Activated CD4-positive, alpha-beta memory T cell treated with anti-CD3 and anti-CD28 coated beads, Interleukin-2, amount 10 ng/mL, durations not matched to agents 7 days and 5 days (primary cell): ENCODE measurements around the gene MAP6. TPM values are rescaled to one million over a fixed set of nuclear protein-coding genes. Genes with fewer than 3 reads are reported as not detected.

Source experiments
- CTCF ChIA-PET: fragments of 350-600 bp; sonication (Branson Sonifier 250); formaldehyde crosslinking; loops from one replicate; lab custom pipeline; 2021; ENCODE audit warnings: antibody characterized with exemption, inconsistent platforms; lab: Charles Lee
- POLR2A ChIA-PET: fragments of 350-600 bp; sonication (Branson Sonifier 250); formaldehyde crosslinking; loops from one replicate; lab custom pipeline; 2021; ENCODE audit warnings: antibody characterized with exemption; lab: Charles Lee
- DNase-seq: peaks from one replicate; pipeline ENCODE4 v3.0.0-alpha.2; 2020
- H3K27ac Mint-ChIP-seq: one replicate; pipeline ENCODE4 v1.8.0; 2021; ENCODE audit warnings: mild to moderate bottlenecking, mixed read lengths
- H3K27me3 Mint-ChIP-seq: one replicate; pipeline ENCODE4 v1.8.0; 2021; ENCODE audit warnings: mixed read lengths
- H3K36me3 Mint-ChIP-seq: one replicate; pipeline ENCODE4 v1.8.0; 2021; ENCODE audit warnings: low read depth, mixed read lengths
- H3K4me1 Mint-ChIP-seq: one replicate; pipeline ENCODE4 v1.8.0; 2021; ENCODE audit warnings: mixed read lengths
- H3K4me3 Mint-ChIP-seq: one replicate; pipeline ENCODE4 v1.8.0; 2021; ENCODE audit warnings: mild to moderate bottlenecking, mixed read lengths
- H3K9me3 Mint-ChIP-seq: one replicate; pipeline ENCODE4 v1.8.0; 2021; ENCODE audit warnings: mixed read lengths
- total RNA-seq, 2 experiments: library from RNA; stranded (reverse); gene quantifications; one replicate each; pipeline ENCODE4 v1.2.3, GENCODE V29; 2021

MAP6 gene
- total RNA-seq, 2 experiments from 2014 or later: 1.5 to 1.6 TPM

DNA sequence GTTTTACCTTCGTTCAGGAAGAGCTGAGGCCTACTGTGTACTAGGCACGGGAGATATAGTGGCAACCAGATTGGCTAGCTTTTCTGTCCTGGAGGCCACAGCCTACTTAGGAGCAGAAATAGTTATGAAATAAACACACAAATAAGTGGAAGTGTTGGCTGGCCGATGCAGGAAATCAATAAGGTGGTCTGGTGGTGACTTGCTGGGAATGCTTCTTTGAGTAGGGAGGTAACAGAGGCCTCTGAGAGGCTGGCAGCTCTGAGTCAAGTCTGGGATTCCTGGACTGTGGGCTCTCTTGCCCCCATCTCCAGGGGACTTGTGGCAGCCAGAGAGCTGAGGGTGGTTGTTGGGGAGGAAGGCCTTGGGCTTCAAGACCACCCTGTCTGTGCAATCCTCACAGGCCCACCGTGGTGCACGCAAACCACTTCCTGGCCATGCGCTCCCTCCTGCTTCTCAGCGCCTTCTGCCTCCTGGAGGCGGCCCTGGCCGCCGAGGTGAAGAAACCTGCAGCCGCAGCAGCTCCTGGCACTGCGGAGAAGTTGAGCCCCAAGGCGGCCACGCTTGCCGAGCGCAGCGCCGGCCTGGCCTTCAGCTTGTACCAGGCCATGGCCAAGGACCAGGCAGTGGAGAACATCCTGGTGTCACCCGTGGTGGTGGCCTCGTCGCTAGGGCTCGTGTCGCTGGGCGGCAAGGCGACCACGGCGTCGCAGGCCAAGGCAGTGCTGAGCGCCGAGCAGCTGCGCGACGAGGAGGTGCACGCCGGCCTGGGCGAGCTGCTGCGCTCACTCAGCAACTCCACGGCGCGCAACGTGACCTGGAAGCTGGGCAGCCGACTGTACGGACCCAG lies 102.7 kb downstream of the MAP6 start:
- Mint-ChIP-seq H3K27ac (no peak overlapping the region), H3K36me3 (peaks cover 9% of the 10 kb centered on the region)
- POLR2A ChIA-PET: no interaction called here

DNA sequence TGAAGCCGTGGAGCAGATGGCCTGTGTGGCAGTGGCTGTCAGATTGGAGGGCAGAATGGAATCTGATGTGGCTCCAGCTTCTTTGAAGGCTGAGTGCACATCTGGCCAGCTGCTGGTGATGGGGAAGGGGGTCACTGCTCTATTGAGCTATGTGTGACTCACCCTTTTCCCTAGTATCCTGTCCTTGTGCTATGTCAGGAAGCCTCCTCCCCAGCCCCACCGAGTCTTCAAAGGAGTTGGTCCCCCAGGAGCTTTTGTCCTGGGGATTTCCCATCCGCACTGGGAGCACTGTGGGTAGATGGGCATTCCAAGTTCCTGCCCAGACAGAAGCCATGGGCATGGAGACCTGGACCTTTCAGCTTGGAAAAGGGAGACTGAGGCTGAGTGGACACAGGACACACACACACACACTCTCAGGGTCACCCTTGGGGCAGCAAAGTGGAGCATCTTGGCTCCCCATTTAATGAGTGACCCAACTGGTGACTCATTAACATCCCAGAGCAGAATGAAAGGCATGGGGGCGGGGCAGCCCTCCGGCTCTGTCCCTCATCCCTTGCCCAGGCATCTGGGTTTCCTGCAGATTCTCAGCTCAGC lies 103.5 kb downstream of the MAP6 start:
- CTCF ChIA-PET: interaction anchor here (0.9 to 1.1 kb wide), 2 partner anchors 11 to 13 kb away, joined by 3 to 4 read pairs; no protein-coding TSS in a partner anchor
- no peak for DNase-seq
- H3K36me3 Mint-ChIP-seq: peaks cover 9% of the 10 kb centered on the region
- no peak overlapping the region for H3K27ac Mint-ChIP-seq
- no peaks in the 10 kb centered on the region for H3K27me3 Mint-ChIP-seq
- H3K4me1 Mint-ChIP-seq: peaks cover 33% of the 10 kb centered on the region
- no peak overlapping the region for H3K4me3 Mint-ChIP-seq
- no peaks in the 10 kb centered on the region for H3K9me3 Mint-ChIP-seq
- POLR2A ChIA-PET: no interaction called here

More for the DNA sequence above, 102.7 kb downstream of the MAP6 start:
- no peak overlapping the region for H3K4me3 Mint-ChIP-seq
- peaks cover 28% of the 10 kb centered on the region for H3K4me1 Mint-ChIP-seq
- DNase-seq: no peak
- CTCF ChIA-PET: interaction anchor here (0.9 to 1.7 kb wide), 3 partner anchors 11 to 12 kb away, joined by 3 to 5 read pairs (median 4); no protein-coding TSS in a partner anchor
- H3K9me3 Mint-ChIP-seq: no peaks in the 10 kb centered on the region
- no peaks in the 10 kb centered on the region for H3K27me3 Mint-ChIP-seq

- no peaks in the 10 kb centered on the region for H3K27me3 Mint-ChIP-seq
- peaks cover 33% of the 10 kb centered on the region for H3K4me1 Mint-ChIP-seq
- DNase-seq: no peak
- ChIA-PET CTCF (no interaction called here), POLR2A (no interaction called here)
- no peaks in the 10 kb centered on the region for H3K9me3 Mint-ChIP-seq
- peaks cover 8% of the 10 kb centered on the region for H3K36me3 Mint-ChIP-seq
- H3K27ac Mint-ChIP-seq: peak overlapping the region; percentile 93
- H3K4me3 Mint-ChIP-seq: peak overlapping the region; percentile 99
Observed at GRCh38 chr11:75563978-75564552, 104.8 kb downstream of the MAP6 start.

GRCh38 chr11:75563501-75563977 lies 105.3 kb downstream of the MAP6 start:
- ChIA-PET POLR2A (interaction anchor here (2.3 kb wide), 1 partner anchor 8 kb away, joined by 7 read pairs; no protein-coding TSS in a partner anchor), CTCF (no interaction called here)
- Mint-ChIP-seq H3K4me3 (peak overlapping the region; percentile 99), H3K36me3 (peaks cover 3% of the 10 kb centered on the region), H3K27me3 (no peaks in the 10 kb centered on the region), H3K4me1 (peaks cover 33% of the 10 kb centered on the region), H3K27ac (peak overlapping the region; percentile 93), H3K9me3 (no peaks in the 10 kb centered on the region)
- DNase-seq: no peak

DNA sequence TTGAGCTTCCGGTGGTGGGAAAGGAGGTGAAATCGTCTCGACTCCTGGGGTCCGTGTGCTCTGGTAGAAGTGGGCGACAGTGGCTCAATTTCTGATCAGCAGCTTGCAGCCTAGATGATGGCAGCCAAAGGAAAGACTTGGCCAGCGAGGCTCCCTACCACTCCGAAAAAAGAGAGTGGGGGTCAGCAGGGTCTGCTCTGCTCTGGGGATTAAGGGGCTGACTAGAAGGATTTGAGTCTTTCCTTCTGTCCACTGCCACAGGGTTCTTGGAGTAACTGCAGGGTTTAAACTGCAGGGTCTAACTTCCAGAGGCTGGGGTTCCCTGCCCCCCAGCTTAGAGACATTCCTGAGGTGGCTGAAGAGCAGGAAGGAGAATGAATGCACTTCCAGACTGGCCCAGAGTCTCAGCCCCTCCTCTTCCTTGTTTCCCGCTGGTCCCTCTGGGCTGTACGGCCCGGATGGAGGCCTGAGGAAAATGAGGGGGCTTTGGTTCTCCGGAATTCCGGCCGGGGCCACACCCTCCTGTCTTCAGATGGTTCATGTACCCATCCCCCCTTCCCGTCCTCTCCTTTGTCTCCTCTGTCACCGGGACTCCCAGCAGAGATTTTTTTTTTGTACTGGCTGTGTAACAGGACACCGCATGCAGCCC lies 105.9 kb downstream of the MAP6 start:
- ChIA-PET CTCF (interaction anchor here (0.6 to 1.6 kb wide), 2 partner anchors 21 to 174 kb away, joined by 3 to 4 read pairs; no protein-coding TSS in a partner anchor), POLR2A (interaction anchor here (1.3 to 2.7 kb wide), 6 partner anchors 8 to 288 kb away, joined by 3 to 20 read pairs (median 8); no protein-coding TSS in a partner anchor)
- Mint-ChIP-seq H3K4me3 (peak overlapping the region; percentile 99), H3K4me1 (peaks cover 33% of the 10 kb centered on the region), H3K36me3 (no peaks in the 10 kb centered on the region), H3K27ac (peak overlapping the region; percentile 93), H3K27me3 (no peaks in the 10 kb centered on the region), H3K9me3 (no peaks in the 10 kb centered on the region)
- no peak for DNase-seq

DNA sequence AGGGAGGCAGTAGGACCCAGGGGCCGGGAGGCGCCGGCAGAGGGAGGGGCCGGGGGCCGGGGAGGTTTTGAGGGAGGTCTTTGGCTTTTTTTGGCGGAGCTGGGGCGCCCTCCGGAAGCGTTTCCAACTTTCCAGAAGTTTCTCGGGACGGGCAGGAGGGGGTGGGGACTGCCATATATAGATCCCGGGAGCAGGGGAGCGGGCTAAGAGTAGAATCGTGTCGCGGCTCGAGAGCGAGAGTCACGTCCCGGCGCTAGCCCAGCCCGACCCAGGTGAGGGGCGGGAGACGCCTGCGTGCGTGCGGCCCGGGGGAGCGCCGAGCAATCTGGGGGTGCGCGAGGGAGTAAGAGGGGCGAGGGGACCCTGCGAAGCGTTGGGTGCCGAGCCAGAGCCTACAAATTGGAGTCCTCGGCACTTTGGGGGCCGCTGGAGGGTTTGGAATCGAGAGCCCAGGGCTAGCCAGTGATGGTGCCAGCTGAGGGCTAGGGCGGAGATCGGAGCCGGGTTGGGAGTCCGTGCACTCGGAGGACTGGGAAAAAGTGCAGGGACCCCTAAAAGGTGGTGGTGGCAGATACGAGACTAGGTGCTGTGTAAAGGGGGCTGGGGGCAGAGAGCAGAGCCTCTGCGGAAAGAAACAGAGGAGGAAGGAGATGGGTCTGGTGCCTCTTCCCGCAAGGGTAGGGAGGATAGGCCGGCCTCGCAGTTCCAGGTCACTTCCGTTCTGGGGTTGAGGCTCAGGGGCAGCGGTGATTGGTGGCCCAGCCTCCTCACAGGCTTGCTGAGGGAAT lies 106.6 kb downstream of the MAP6 start, which contains the start of gene SERPINH1:
Gene SERPINH1, plus strand, starts transcription at position 206 of the 788 bp plus-strand sequence. CDS start 4,097 bp downstream, outside the sequence.
- H3K36me3 Mint-ChIP-seq: no peaks in the 10 kb centered on the region
- peaks cover 33% of the 10 kb centered on the region for H3K4me1 Mint-ChIP-seq

GRCh38 chr11:75561426-75562047 lies 107.3 kb downstream of the MAP6 start:
- ChIA-PET CTCF (interaction anchor here (1.5 to 3.0 kb wide), 4 partner anchors 13 to 22 kb away, joined by 3 to 14 read pairs (median 5); no protein-coding TSS in a partner anchor), POLR2A (interaction anchor here (0.8 to 2.7 kb wide), 8 partner anchors 8 to 286 kb away, joined by 3 to 20 read pairs (median 6); no protein-coding TSS in a partner anchor)
- Mint-ChIP-seq H3K27me3 (peaks cover 4% of the 10 kb centered on the region), H3K4me3 (peak overlapping the region; percentile 99), H3K27ac (peak overlapping the region; percentile 93), H3K9me3 (no peaks in the 10 kb centered on the region), H3K4me1 (peaks cover 33% of the 10 kb centered on the region), H3K36me3 (no peaks in the 10 kb centered on the region)
- no peak for DNase-seq

More for the DNA sequence above, 106.6 kb downstream of the MAP6 start, which contains the start of gene SERPINH1:
- Mint-ChIP-seq H3K4me3 (peak within 1 kb of the TSS; percentile 99), H3K9me3 (no peaks in the 10 kb centered on the region), H3K27ac (peak within 1 kb of the TSS; percentile 93), H3K27me3 (no peaks in the 10 kb centered on the region)
- ChIA-PET POLR2A (interaction anchor here (0.9 to 2.7 kb wide), 8 partner anchors 9 to 287 kb away, joined by 3 to 20 read pairs (median 6); no protein-coding TSS in a partner anchor), CTCF (interaction anchor here (0.6 to 3.0 kb wide), 3 partner anchors 12 to 174 kb away, joined by 3 to 14 read pairs (median 4); no protein-coding TSS in a partner anchor)
- DNase-seq: peak; percentile 74

DNA sequence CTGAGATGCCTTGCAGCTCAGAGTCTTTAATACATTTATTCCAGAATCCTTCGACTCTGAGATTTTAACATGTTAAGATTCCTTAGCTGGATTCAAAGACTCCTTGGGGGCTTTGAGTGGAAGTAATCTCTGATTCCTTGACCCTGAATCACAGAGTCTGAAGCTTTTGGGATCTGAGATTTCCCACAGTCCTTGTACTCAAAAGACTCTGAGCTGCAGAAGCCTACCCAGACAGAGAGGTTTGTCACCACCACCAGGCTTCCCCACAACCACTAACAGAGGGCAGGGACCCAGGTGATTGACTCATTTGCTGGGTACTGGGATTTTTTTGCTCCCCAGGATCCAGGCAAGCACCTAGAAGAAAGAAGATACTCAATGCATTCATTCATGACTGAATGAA lies 108.2 kb downstream of the MAP6 start:
- H3K4me1 Mint-ChIP-seq: peaks cover 29% of the 10 kb centered on the region
- POLR2A ChIA-PET: interaction anchor here (1.1 to 2.7 kb wide), 4 partner anchors 12 to 42 kb away, joined by 3 to 20 read pairs (median 11); no protein-coding TSS in a partner anchor
- no peaks in the 10 kb centered on the region for H3K36me3 Mint-ChIP-seq
- peaks cover 4% of the 10 kb centered on the region for H3K27me3 Mint-ChIP-seq
- CTCF ChIA-PET: interaction anchor here (0.7 to 3.0 kb wide), 5 partner anchors 12 to 26 kb away, joined by 3 to 14 read pairs (median 3); no protein-coding TSS in a partner anchor
- DNase-seq: no peak
- no peak overlapping the region for H3K27ac Mint-ChIP-seq
- H3K9me3 Mint-ChIP-seq: no peaks in the 10 kb centered on the region
- peak overlapping the region; percentile 99 for H3K4me3 Mint-ChIP-seq

GRCh38 chr11:75558939-75559843 lies 109.6 kb downstream of the MAP6 start:
- H3K4me3 Mint-ChIP-seq: no peak overlapping the region
- no peaks in the 10 kb centered on the region for H3K36me3 Mint-ChIP-seq
- peaks cover 6% of the 10 kb centered on the region for H3K27me3 Mint-ChIP-seq
- no peak for DNase-seq
- H3K4me1 Mint-ChIP-seq: peaks cover 29% of the 10 kb centered on the region
- H3K27ac Mint-ChIP-seq: no peak overlapping the region
- H3K9me3 Mint-ChIP-seq: no peaks in the 10 kb centered on the region
- CTCF ChIA-PET: interaction anchor here (0.6 to 3.0 kb wide), 2 partner anchors 15 to 144 kb away, joined by 3 to 14 read pairs; no protein-coding TSS in a partner anchor
- POLR2A ChIA-PET: interaction anchor here (1.7 kb wide), 1 partner anchor 10 kb away, joined by 3 read pairs; no protein-coding TSS in a partner anchor
